PFSK-1 (cell line): ENCODE measurements around the gene TRPV5.

ENCODE experiments used
- FOXP2 ChIP-seq: optimal IDR thresholded peaks from 2 replicates; pipeline ENCODE3; 2011; ENCODE audit warnings: borderline replicate concordance, control low read depth, inconsistent platforms; ENCODE audit not compliant: insufficient read depth; ENCODE audit errors: extremely low read length, extremely low read depth
- POLR2AphosphoS5 ChIP-seq: IDR thresholded peaks from 2 replicates; pipeline ENCODE4 v1.6.1; 2012; ENCODE audit warnings: low read depth, mild to moderate bottlenecking, control low read depth, low read length, moderate library complexity
- REST ChIP-seq, 2 experiments: IDR thresholded peaks; 2 replicates each; pipeline versions ENCODE4 v1.6.1 to v1.8.0; 2011 to 2012; ENCODE audit warnings: low read depth in 2 of 2, low read length in 2 of 2, control low read depth in 1 of 2, inconsistent platforms in 1 of 2, mild to moderate bottlenecking in 1 of 2, moderate library complexity in 1 of 2; ENCODE audit not compliant: insufficient read depth in 1 of 2
- SIN3A ChIP-seq: IDR thresholded peaks from 2 replicates; pipeline ENCODE4 v1.6.1; 2012; ENCODE audit warnings: mild to moderate bottlenecking, low read length, moderate library complexity, borderline replicate concordance; ENCODE audit not compliant: insufficient read depth
- TAF1 ChIP-seq: IDR thresholded peaks from 2 replicates; pipeline ENCODE4 v1.6.1; 2012; ENCODE audit warnings: low read length, control low read depth, borderline replicate concordance; ENCODE audit not compliant: insufficient read depth

TRPV5 gene

DNA sequence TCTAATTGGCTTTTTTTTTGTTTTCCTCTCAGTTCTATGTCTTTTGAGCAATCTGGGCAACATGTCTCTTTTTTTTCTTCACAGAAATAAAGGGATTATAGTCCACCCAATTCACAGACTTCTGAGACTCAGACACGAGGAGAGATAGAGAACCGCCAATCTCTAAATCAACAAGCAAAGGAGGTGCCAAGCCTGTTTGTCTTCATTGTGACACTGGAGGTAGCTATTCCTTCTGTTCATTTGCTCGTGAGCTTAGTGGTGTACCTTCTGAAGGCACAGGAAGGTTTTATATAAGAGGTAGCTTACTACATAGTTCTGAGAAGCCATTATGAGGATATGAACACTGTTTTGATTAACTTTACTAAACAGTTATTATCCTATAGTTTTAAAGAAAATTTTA is 72.6 kb downstream of the TRPV5 start:
- no peak for TF ChIP-seq POLR2AphosphoS5
- TF ChIP-seq REST (IDR thresholded peaks at IDR 0.05; ENCODE audit: insufficient read depth in 1 of 2, low read depth in 2 of 2, low read length in 2 of 2), result no peak
- no peak for TF ChIP-seq FOXP2
- TF ChIP-seq TAF1, result no peak
- no peak for TF ChIP-seq SIN3A

DNA sequence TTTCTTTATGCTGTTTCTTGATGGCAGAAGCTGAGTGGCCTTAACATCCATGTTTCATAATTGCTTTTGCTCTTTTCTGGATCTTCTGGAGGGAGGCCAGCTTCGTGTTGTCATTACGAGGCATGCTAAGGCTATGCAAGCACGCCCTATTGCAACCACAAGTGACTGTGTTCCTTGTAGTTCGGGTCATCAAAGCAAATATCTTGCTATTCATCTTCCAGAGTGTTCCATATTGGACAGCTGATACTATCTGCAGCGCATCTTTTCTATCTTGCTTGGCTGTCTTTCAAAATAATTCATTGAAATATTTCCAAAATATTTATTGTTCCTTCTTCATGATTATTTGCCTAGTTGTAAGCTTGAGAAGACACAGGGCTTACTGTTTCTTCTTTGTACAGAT is 73.7 kb downstream of the TRPV5 start:
- TF ChIP-seq POLR2AphosphoS5, result no peak
- no peak for TF ChIP-seq TAF1
- no peak for TF ChIP-seq REST (IDR thresholded peaks at IDR 0.05; ENCODE audit: insufficient read depth in 1 of 2, low read depth in 2 of 2, low read length in 2 of 2)

DNA sequence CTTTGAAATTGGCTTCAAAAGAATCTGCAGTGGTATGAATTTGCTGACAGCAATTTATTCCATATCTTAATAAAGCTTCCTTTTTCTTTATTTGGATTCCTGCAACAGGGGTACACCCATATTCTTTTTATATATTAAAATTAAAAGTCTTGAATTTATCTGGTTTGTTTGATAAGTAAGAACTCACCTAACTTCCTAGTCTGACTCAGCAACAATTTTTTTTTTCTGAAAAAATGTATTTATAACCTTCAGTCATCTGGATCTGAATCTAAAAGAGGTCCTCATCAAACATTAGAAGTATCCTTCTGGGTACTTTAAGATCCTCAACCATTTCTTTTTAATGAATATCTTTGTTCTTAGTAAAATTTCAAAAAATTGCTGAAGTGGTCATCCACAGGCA is 74.1 kb downstream of the TRPV5 start:
- TF ChIP-seq FOXP2 (no peak), POLR2AphosphoS5 (no peak)
